KMS-11 (cell line): Measurements from ENCODE around the gene KCNK17.

Source experiments
- H2AFZ ChIP-seq: fragments of 200-600 bp; sonication (generic); 2 replicates; pipeline ENCODE4 v1.6.1; 2016; ENCODE audit warnings: antibody characterized with exemption, mixed run types, low read depth
- H3K27ac ChIP-seq: fragments of 200-600 bp; sonication (generic); 2 replicates; pipeline ENCODE4 v1.6.1; 2016; ENCODE audit warnings: mild to moderate bottlenecking, mixed run types
- H3K27me3 ChIP-seq: fragments of 200-600 bp; sonication (generic); 2 replicates; pipeline ENCODE4 v1.6.1; 2017; ENCODE audit warnings: mild to moderate bottlenecking, low read depth, mixed run types, moderate library complexity; ENCODE audit not compliant: insufficient read depth
- H3K36me3 ChIP-seq: fragments of 200-600 bp; sonication (generic); 2 replicates; pipeline ENCODE4 v1.6.1; 2017; ENCODE audit warnings: mild to moderate bottlenecking, mixed run types; ENCODE audit not compliant: insufficient read depth
- H3K4me1 ChIP-seq: fragments of 200-600 bp; sonication (generic); 2 replicates; pipeline ENCODE4 v1.6.1; 2016; ENCODE audit warnings: mild to moderate bottlenecking, low read depth, mixed run types; ENCODE audit not compliant: poor library complexity, severe bottlenecking
- H3K4me2 ChIP-seq: fragments of 200-600 bp; sonication (generic); 2 replicates; pipeline ENCODE4 v1.7.0; 2016; ENCODE audit warnings: mild to moderate bottlenecking, mixed run types
- H3K4me3 ChIP-seq: fragments of 200-600 bp; sonication (generic); IDR thresholded peaks from 2 replicates; pipeline ENCODE4 v1.6.1; 2017; ENCODE audit warnings: low read depth, low read length, mixed read lengths; ENCODE audit not compliant: insufficient read depth
- H3K79me2 ChIP-seq: fragments of 200-600 bp; sonication (generic); 2 replicates; pipeline ENCODE4 v1.6.1; 2016; ENCODE audit warnings: low read depth, mixed run types; ENCODE audit not compliant: insufficient read depth
- H3K9ac ChIP-seq: fragments of 200-600 bp; sonication (generic); 2 replicates; pipeline ENCODE4 v1.6.1; 2016; ENCODE audit warnings: mild to moderate bottlenecking, mixed run types
- H4K20me1 ChIP-seq: fragments of 200-600 bp; sonication (generic); 2 replicates; pipeline ENCODE4 v1.6.1; 2016; ENCODE audit warnings: mild to moderate bottlenecking, mixed run types; ENCODE audit not compliant: insufficient read depth
- CTCF ChIP-seq: fragments of 200-600 bp; sonication (generic); conservative IDR thresholded peaks from 2 replicates; pipeline ENCODE4 v1.6.1; 2017; ENCODE audit warnings: low read depth, mild to moderate bottlenecking, antibody characterized with exemption, low read length, moderate library complexity, mixed read lengths

The KCNK17 gene

GRCh38 chr6:39279539-39279938, 34.7 kb downstream of the KCNK17 start:
- no peak for TF ChIP-seq CTCF
- Histone ChIP-seq H3K36me3 (no peaks in the 10 kb centered on the region), H3K27me3 (no peaks in the 10 kb centered on the region), H3K79me2 (no peaks in the 10 kb centered on the region), H4K20me1 (no peaks in the 10 kb centered on the region), H3K27ac (no peak overlapping the region), H2AFZ (no peak overlapping the region), H3K4me2 (no peak overlapping the region), H3K4me1 (no peaks in the 10 kb centered on the region), H3K4me3 (no peak overlapping the region), H3K9ac (no peak overlapping the region)

GRCh38 chr6:39276379-39276995, 37.7 kb downstream of the KCNK17 start:
- no peak overlapping the region for H3K9ac ChIP-seq
- no peak overlapping the region for H3K4me3 ChIP-seq

DNA sequence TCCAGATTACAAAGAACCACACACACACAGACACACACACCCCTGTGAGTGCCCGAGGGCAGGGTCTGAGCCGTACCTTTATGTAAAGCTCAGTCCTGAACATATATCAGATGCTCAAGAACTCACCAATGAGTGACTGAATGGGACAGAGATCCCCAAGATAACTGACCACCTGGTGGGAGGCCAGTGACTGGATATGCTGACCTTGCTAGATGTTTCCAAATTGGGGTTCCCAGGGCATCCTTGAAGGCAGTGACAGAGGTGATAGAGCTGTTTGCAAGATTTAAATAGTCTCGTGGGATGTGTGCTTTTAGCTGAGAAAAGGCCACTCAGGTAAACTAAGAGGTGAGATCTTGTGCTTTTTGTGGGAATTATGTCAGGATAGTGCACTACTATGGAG, 39.3 kb downstream of the KCNK17 start:
- H2AFZ ChIP-seq, result no peak overlapping the region
- no peaks in the 10 kb centered on the region for H3K4me1 ChIP-seq
- H3K4me2 ChIP-seq, result no peak overlapping the region
- no peak overlapping the region for H3K9ac ChIP-seq
- no peak overlapping the region for H3K4me3 ChIP-seq
- no peak for TF ChIP-seq CTCF
- H3K36me3 ChIP-seq, result no peaks in the 10 kb centered on the region
- no peak overlapping the region for H3K27ac ChIP-seq
- H3K79me2 ChIP-seq, result no peaks in the 10 kb centered on the region
- H4K20me1 ChIP-seq, result no peaks in the 10 kb centered on the region
- H3K27me3 ChIP-seq, result no peaks in the 10 kb centered on the region

More at GRCh38 chr6:39276379-39276995, 37.7 kb downstream of the KCNK17 start:
- no peaks in the 10 kb centered on the region for H3K36me3 ChIP-seq
- no peak overlapping the region for H3K4me2 ChIP-seq
- H3K27ac ChIP-seq, result no peak overlapping the region
- no peaks in the 10 kb centered on the region for H3K79me2 ChIP-seq
- H3K4me1 ChIP-seq, result no peaks in the 10 kb centered on the region
- no peak overlapping the region for H2AFZ ChIP-seq
- no peaks in the 10 kb centered on the region for H4K20me1 ChIP-seq
- no peak for TF ChIP-seq CTCF
- no peaks in the 10 kb centered on the region for H3K27me3 ChIP-seq

DNA sequence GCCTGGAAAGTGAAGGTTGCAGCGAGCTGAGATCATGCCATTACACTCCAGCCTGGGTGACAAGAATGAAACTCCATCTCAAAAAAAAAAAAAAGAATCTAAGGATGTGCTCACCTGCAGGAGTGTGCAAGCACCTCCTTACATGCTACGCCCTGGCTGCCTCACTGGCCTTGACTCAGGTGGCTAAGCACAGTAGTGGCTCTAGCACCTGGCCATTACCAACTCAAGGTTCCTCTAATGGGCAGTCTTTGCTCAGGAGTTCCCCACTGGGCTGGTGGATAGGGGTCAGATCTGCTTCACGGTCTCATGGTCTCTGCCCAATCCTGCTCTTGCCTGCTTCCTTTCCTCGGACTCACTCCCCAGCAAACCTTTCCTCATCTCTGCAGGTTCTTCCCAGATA, 39.7 kb downstream of the KCNK17 start:
- H3K27ac ChIP-seq, result no peak overlapping the region
- no peaks in the 10 kb centered on the region for H3K36me3 ChIP-seq
- H3K27me3 ChIP-seq, result no peaks in the 10 kb centered on the region
- no peak overlapping the region for H2AFZ ChIP-seq
- H4K20me1 ChIP-seq, result no peaks in the 10 kb centered on the region
- H3K9ac ChIP-seq, result no peak overlapping the region
- H3K79me2 ChIP-seq, result no peaks in the 10 kb centered on the region
- no peak for TF ChIP-seq CTCF
- H3K4me1 ChIP-seq, result no peaks in the 10 kb centered on the region
- no peak overlapping the region for H3K4me2 ChIP-seq
- H3K4me3 ChIP-seq, result no peak overlapping the region
